Spinal cord (tissue), 10 donors: ENCODE measurements around the gene TRIM38. TPM values are rescaled to one million over a fixed set of nuclear protein-coding genes. Genes with fewer than 3 reads are reported as not detected.
"Not testable (repeated sequence)": the region's sequence is repeated elsewhere in the genome, so short reads cannot be mapped to it uniquely, and the experiment has no call there.

Source experiments
- DNase-seq, 6 donors: peaks; one replicate each; pipeline versions ENCODE4 v3.0.0 to v3.0.0-alpha.2; 2013 to 2015; ENCODE audit warnings: low spot score in 6 of 6, low read depth in 4 of 6
- H3K27ac ChIP-seq: one replicate; pipeline ENCODE4 v1.5.1; 2013; ENCODE audit warnings: low read depth, low read length, control low read depth
- H3K27me3 ChIP-seq: one replicate; pipeline ENCODE4 v1.6.1; 2013; ENCODE audit warnings: low read length; ENCODE audit not compliant: control insufficient read depth, insufficient read depth
- H3K36me3 ChIP-seq: one replicate; pipeline ENCODE4 v1.6.1; 2013; ENCODE audit warnings: low read length; ENCODE audit not compliant: control insufficient read depth, insufficient read depth
- H3K4me1 ChIP-seq: one replicate; pipeline ENCODE4 v1.6.1; 2013; ENCODE audit warnings: low read length; ENCODE audit not compliant: control insufficient read depth, insufficient read depth
- H3K4me3 ChIP-seq: one replicate; pipeline ENCODE4 v1.5.1; 2013; ENCODE audit warnings: low read depth, low read length, control low read depth
- H3K9me3 ChIP-seq: one replicate; pipeline ENCODE4 v1.6.1; 2013; ENCODE audit warnings: low read length; ENCODE audit not compliant: control insufficient read depth, insufficient read depth
- WGBS: methylation state at CpG from one replicate; pipeline ENCODE4 v1.1.5; 2013; ENCODE audit warnings: missing lambda C conversion rate; ENCODE audit not compliant: insufficient coverage; 5-methylcytosine and 5-hydroxymethylcytosine counted together
- polyA plus RNA-seq, 2 donors: library from polyadenylated mRNA; unstranded; fragments of 120-200 nt; gene quantifications; one replicate each; pipeline ENCODE4 v1.2.1, GENCODE V29; 2013; ENCODE audit not compliant: insufficient read length in 2 of 2
- total RNA-seq, 2 donors: library from RNA; depleted of rRNA in 1 of 2; stranded (reverse); fragments of 120-200 nt in 1 of 2; fragments of >200 nt in 1 of 2; gene quantifications; one replicate each; pipeline versions ENCODE4 v1.2.3 to v1.2.4, GENCODE V29; 2013 to 2014
- donor health status: healthy.

The TRIM38 gene
- total and polyA plus RNA-seq, 4 donors = 1.5 to 4.0 (median 2.8) TPM

- 92% methylated on average over 4 of the region's 5 CpGs for WGBS
- no peaks in the 10 kb centered on the region for H3K36me3 ChIP-seq
These were observed 26.6 kb upstream of the TRIM38 start for GRCh38 chr6:25935953-25936352.

GRCh38 chr6:25939593-25939992, 23.0 kb upstream of the TRIM38 start:
- H3K9me3 ChIP-seq = no peaks in the 10 kb centered on the region
- no CpG with 5 or more reads among the region's 2 CpGs for WGBS
- H3K27me3 ChIP-seq = no peaks in the 10 kb centered on the region
- no peaks in the 10 kb centered on the region for H3K36me3 ChIP-seq
- DNase-seq = no peak
- no peak overlapping the region for H3K4me3 ChIP-seq
- no peak overlapping the region for H3K27ac ChIP-seq
- no peaks in the 10 kb centered on the region for H3K4me1 ChIP-seq

More at GRCh38 chr6:25935953-25936352, 26.6 kb upstream of the TRIM38 start:
- Histone ChIP-seq H3K4me1 (no peaks in the 10 kb centered on the region), H3K27ac (no peak overlapping the region), H3K27me3 (no peaks in the 10 kb centered on the region), H3K4me3 (no peak overlapping the region), H3K9me3 (no peaks in the 10 kb centered on the region)
- no peak for DNase-seq

- no CpG with 5 or more reads among the region's 3 CpGs for WGBS
- H3K27ac ChIP-seq = no peak overlapping the region
- peak in 5 of 6 donors; percentile 12 to 86 (median 19) for DNase-seq
These were observed 19.9 kb upstream of the TRIM38 start for GRCh38 chr6:25942561-25943147.

GRCh38 chr6:25943887-25944286, 18.7 kb upstream of the TRIM38 start:
- no peaks in the 10 kb centered on the region for H3K36me3 ChIP-seq
- H3K27ac ChIP-seq = no peak overlapping the region
- no peaks in the 10 kb centered on the region for H3K9me3 ChIP-seq
- DNase-seq = no peak
- no peaks in the 10 kb centered on the region for H3K27me3 ChIP-seq
- H3K4me1 ChIP-seq = no peaks in the 10 kb centered on the region
- no peak overlapping the region for H3K4me3 ChIP-seq
- WGBS = no CpG with 5 or more reads among the region's 1 CpG

More at GRCh38 chr6:25942561-25943147, 19.9 kb upstream of the TRIM38 start:
- Histone ChIP-seq H3K36me3 (no peaks in the 10 kb centered on the region), H3K9me3 (no peaks in the 10 kb centered on the region), H3K4me1 (no peaks in the 10 kb centered on the region), H3K27me3 (no peaks in the 10 kb centered on the region), H3K4me3 (no peak overlapping the region)

- Histone ChIP-seq H3K27ac (no peak overlapping the region), H3K9me3 (no peaks in the 10 kb centered on the region), H3K4me1 (no peaks in the 10 kb centered on the region), H3K36me3 (no peaks in the 10 kb centered on the region), H3K27me3 (no peaks in the 10 kb centered on the region), H3K4me3 (no peak overlapping the region)
- WGBS = no CpG with 5 or more reads among the region's 8 CpGs
- DNase-seq = no peak
These were observed 17.7 kb upstream of the TRIM38 start for GRCh38 chr6:25944688-25945574.

- WGBS = no CpG with 5 or more reads among the region's 3 CpGs
- not testable (repeated sequence) for DNase-seq, H3K27ac ChIP-seq, H3K9me3 ChIP-seq, H3K27me3 ChIP-seq, H3K4me1 ChIP-seq, H3K36me3 ChIP-seq, H3K4me3 ChIP-seq
These were observed 16.9 kb upstream of the TRIM38 start for GRCh38 chr6:25945738-25946137.

GRCh38 chr6:25946631-25947030, 16.0 kb upstream of the TRIM38 start:
- no peaks in the 10 kb centered on the region for H3K27me3 ChIP-seq
- no CpG with 5 or more reads among the region's 2 CpGs for WGBS
- no peak overlapping the region for H3K27ac ChIP-seq
- no peaks in the 10 kb centered on the region for H3K36me3 ChIP-seq
- no peaks in the 10 kb centered on the region for H3K4me1 ChIP-seq
- no peak for DNase-seq
- no peaks in the 10 kb centered on the region for H3K9me3 ChIP-seq
- no peak overlapping the region for H3K4me3 ChIP-seq

- no CpG with 5 or more reads among the region's 3 CpGs for WGBS
- not testable (repeated sequence) for DNase-seq
These were observed 15.1 kb upstream of the TRIM38 start for GRCh38 chr6:25947492-25947891.

GRCh38 chr6:25949695-25950094, 12.9 kb upstream of the TRIM38 start:
- Histone ChIP-seq H3K27me3 (no peaks in the 10 kb centered on the region), H3K4me1 (no peaks in the 10 kb centered on the region), H3K36me3 (no peaks in the 10 kb centered on the region), H3K9me3 (no peaks in the 10 kb centered on the region), H3K27ac (no peak overlapping the region), H3K4me3 (no peak overlapping the region)
- WGBS = no CpG with 5 or more reads among the region's 1 CpG
- no peak for DNase-seq

More at GRCh38 chr6:25947492-25947891, 15.1 kb upstream of the TRIM38 start:
- not testable (repeated sequence) for H3K27ac ChIP-seq, H3K4me1 ChIP-seq, H3K4me3 ChIP-seq, H3K27me3 ChIP-seq, H3K9me3 ChIP-seq, H3K36me3 ChIP-seq

- no peak overlapping the region for H3K4me3 ChIP-seq
- WGBS = 40% methylated on average over 2 of the region's 4 CpGs
- no peaks in the 10 kb centered on the region for H3K27me3 ChIP-seq
- H3K36me3 ChIP-seq = no peaks in the 10 kb centered on the region
- no peaks in the 10 kb centered on the region for H3K9me3 ChIP-seq
- H3K4me1 ChIP-seq = no peaks in the 10 kb centered on the region
- H3K27ac ChIP-seq = no peak overlapping the region
- DNase-seq = no peak
These were observed 12.3 kb upstream of the TRIM38 start for GRCh38 chr6:25950297-25950696.
